Erythroblast (primary cell): Measurements from ENCODE around the gene SHOX.

Experiments used
- GATA1 ChIP-seq: IDR thresholded peaks from 2 replicates; pipeline ENCODE4 v1.6.1; 2011; ENCODE audit warnings: low read depth, mild to moderate bottlenecking, control low read depth, low read length, moderate library complexity
- POLR2A ChIP-seq: IDR thresholded peaks from 2 replicates; pipeline ENCODE4 v1.6.1; 2011; ENCODE audit warnings: mild to moderate bottlenecking, low read length

GRCh38 chrX:666762-667720, 36.5 kb downstream of the SHOX start:
- TF ChIP-seq POLR2A (no peak), GATA1 (no peak)
